T-helper 1 cell treated with Interleukin-12 subunit alpha and Interleukin-12 subunit beta and Interleukin-4 antibody, amounts not matched to agents 30 μg/mL and 1 μg/mL, for 36 hours (primary cell): ENCODE measurements around the gene PAFAH1B2.

Experiments
- H3K27ac Mint-ChIP-seq: one replicate; pipeline ENCODE4 v1.8.0; 2021; ENCODE audit warnings: mild to moderate bottlenecking, mixed read lengths
- H3K27me3 Mint-ChIP-seq: one replicate; pipeline ENCODE4 v1.8.0; 2021; ENCODE audit warnings: low read depth, mixed read lengths
- H3K36me3 Mint-ChIP-seq: one replicate; pipeline ENCODE4 v1.8.0; 2021; ENCODE audit warnings: low read depth, mixed read lengths
- H3K4me1 Mint-ChIP-seq: one replicate; pipeline ENCODE4 v1.8.0; 2021; ENCODE audit warnings: low read depth, mixed read lengths
- H3K4me3 Mint-ChIP-seq: one replicate; pipeline ENCODE4 v1.8.0; 2021; ENCODE audit warnings: mild to moderate bottlenecking, moderate library complexity, mixed read lengths
- H3K9me3 Mint-ChIP-seq: one replicate; pipeline ENCODE4 v1.8.0; 2021; ENCODE audit warnings: mixed read lengths

The PAFAH1B2 gene

GRCh38 chr11:117187007-117187406, 42.9 kb downstream of the PAFAH1B2 start:
- H3K9me3 Mint-ChIP-seq: no peaks in the 10 kb centered on the region
- no peaks in the 10 kb centered on the region for H3K4me1 Mint-ChIP-seq
- H3K36me3 Mint-ChIP-seq: peaks cover 12% of the 10 kb centered on the region
- H3K27me3 Mint-ChIP-seq: no peaks in the 10 kb centered on the region
- no peak overlapping the region for H3K4me3 Mint-ChIP-seq
- H3K27ac Mint-ChIP-seq: peak overlapping the region; percentile 43

GRCh38 chr11:117187428-117187798, 43.3 kb downstream of the PAFAH1B2 start:
- H3K4me3 Mint-ChIP-seq: no peak overlapping the region
- H3K4me1 Mint-ChIP-seq: no peaks in the 10 kb centered on the region

GRCh38 chr11:117187799-117188481, 43.9 kb downstream of the PAFAH1B2 start:
- H3K36me3 Mint-ChIP-seq: peaks cover 10% of the 10 kb centered on the region
- H3K27ac Mint-ChIP-seq: no peak overlapping the region
- no peaks in the 10 kb centered on the region for H3K27me3 Mint-ChIP-seq
- H3K4me1 Mint-ChIP-seq: peaks cover 1% of the 10 kb centered on the region
- no peaks in the 10 kb centered on the region for H3K9me3 Mint-ChIP-seq
- no peak overlapping the region for H3K4me3 Mint-ChIP-seq

More at GRCh38 chr11:117187428-117187798, 43.3 kb downstream of the PAFAH1B2 start:
- Mint-ChIP-seq H3K36me3 (peaks cover 12% of the 10 kb centered on the region), H3K27me3 (no peaks in the 10 kb centered on the region), H3K27ac (peak overlapping the region; percentile 43), H3K9me3 (no peaks in the 10 kb centered on the region)

GRCh38 chr11:117188620-117189081, 44.6 kb downstream of the PAFAH1B2 start:
- peaks cover 8% of the 10 kb centered on the region for H3K36me3 Mint-ChIP-seq
- peaks cover 2% of the 10 kb centered on the region for H3K4me1 Mint-ChIP-seq
- no peak overlapping the region for H3K4me3 Mint-ChIP-seq
- H3K27ac Mint-ChIP-seq: no peak overlapping the region
- no peaks in the 10 kb centered on the region for H3K9me3 Mint-ChIP-seq
- H3K27me3 Mint-ChIP-seq: no peaks in the 10 kb centered on the region

GRCh38 chr11:117189191-117189940, 45.3 kb downstream of the PAFAH1B2 start:
- Mint-ChIP-seq H3K36me3 (peaks cover 7% of the 10 kb centered on the region), H3K9me3 (no peaks in the 10 kb centered on the region), H3K27me3 (no peaks in the 10 kb centered on the region), H3K4me1 (peaks cover 2% of the 10 kb centered on the region), H3K27ac (no peak overlapping the region), H3K4me3 (no peak overlapping the region)

GRCh38 chr11:117189941-117190544, 46.0 kb downstream of the PAFAH1B2 start:
- peaks cover 7% of the 10 kb centered on the region for H3K36me3 Mint-ChIP-seq
- no peak overlapping the region for H3K4me3 Mint-ChIP-seq
- peaks cover 2% of the 10 kb centered on the region for H3K4me1 Mint-ChIP-seq
- no peak overlapping the region for H3K27ac Mint-ChIP-seq
- H3K27me3 Mint-ChIP-seq: no peaks in the 10 kb centered on the region
- no peaks in the 10 kb centered on the region for H3K9me3 Mint-ChIP-seq

- Mint-ChIP-seq H3K4me1 (peaks cover 2% of the 10 kb centered on the region), H3K27ac (no peak overlapping the region), H3K36me3 (peaks cover 7% of the 10 kb centered on the region), H3K9me3 (no peaks in the 10 kb centered on the region), H3K27me3 (no peaks in the 10 kb centered on the region), H3K4me3 (no peak overlapping the region)
Measured at GRCh38 chr11:117191680-117192400, 47.8 kb downstream of the PAFAH1B2 start.

- Mint-ChIP-seq H3K27me3 (no peaks in the 10 kb centered on the region), H3K27ac (no peak overlapping the region), H3K36me3 (peaks cover 7% of the 10 kb centered on the region), H3K9me3 (no peaks in the 10 kb centered on the region), H3K4me3 (no peak overlapping the region), H3K4me1 (peaks cover 2% of the 10 kb centered on the region)
Measured at GRCh38 chr11:117192401-117192875, 48.4 kb downstream of the PAFAH1B2 start.

GRCh38 chr11:117193130-117194020, 49.3 kb downstream of the PAFAH1B2 start:
- H3K27me3 Mint-ChIP-seq: no peaks in the 10 kb centered on the region
- H3K4me3 Mint-ChIP-seq: no peak overlapping the region
- H3K36me3 Mint-ChIP-seq: peaks cover 7% of the 10 kb centered on the region
- H3K27ac Mint-ChIP-seq: peak overlapping the region; percentile 13
- no peaks in the 10 kb centered on the region for H3K9me3 Mint-ChIP-seq
- peaks cover 2% of the 10 kb centered on the region for H3K4me1 Mint-ChIP-seq

GRCh38 chr11:117194267-117194666, 50.2 kb downstream of the PAFAH1B2 start:
- peaks cover 2% of the 10 kb centered on the region for H3K4me1 Mint-ChIP-seq
- H3K9me3 Mint-ChIP-seq: no peaks in the 10 kb centered on the region
- H3K36me3 Mint-ChIP-seq: peaks cover 7% of the 10 kb centered on the region
- no peak overlapping the region for H3K4me3 Mint-ChIP-seq
- no peak overlapping the region for H3K27ac Mint-ChIP-seq
- H3K27me3 Mint-ChIP-seq: no peaks in the 10 kb centered on the region

GRCh38 chr11:117195258-117195657, 51.2 kb downstream of the PAFAH1B2 start:
- H3K36me3 Mint-ChIP-seq: peaks cover 7% of the 10 kb centered on the region
- H3K27me3 Mint-ChIP-seq: no peaks in the 10 kb centered on the region
- no peaks in the 10 kb centered on the region for H3K9me3 Mint-ChIP-seq
- peaks cover 2% of the 10 kb centered on the region for H3K4me1 Mint-ChIP-seq
- peak overlapping the region; percentile 8 for H3K27ac Mint-ChIP-seq
- no peak overlapping the region for H3K4me3 Mint-ChIP-seq

GRCh38 chr11:117195761-117196160, 51.7 kb downstream of the PAFAH1B2 start:
- H3K4me1 Mint-ChIP-seq: peaks cover 2% of the 10 kb centered on the region
- peaks cover 3% of the 10 kb centered on the region for H3K36me3 Mint-ChIP-seq
- no peaks in the 10 kb centered on the region for H3K9me3 Mint-ChIP-seq

GRCh38 chr11:117197006-117197405, 52.9 kb downstream of the PAFAH1B2 start:
- Mint-ChIP-seq H3K36me3 (peaks cover 2% of the 10 kb centered on the region), H3K9me3 (no peaks in the 10 kb centered on the region), H3K27ac (no peak overlapping the region), H3K27me3 (no peaks in the 10 kb centered on the region), H3K4me1 (peaks cover 2% of the 10 kb centered on the region), H3K4me3 (no peak overlapping the region)

More at GRCh38 chr11:117195761-117196160, 51.7 kb downstream of the PAFAH1B2 start:
- Mint-ChIP-seq H3K27ac (no peak overlapping the region), H3K4me3 (no peak overlapping the region), H3K27me3 (no peaks in the 10 kb centered on the region)
